ENCODE data around the gene PCDHGA8. TPM values are rescaled to one million over a fixed set of nuclear protein-coding genes. Genes with fewer than 3 reads are reported as not detected.

The PCDHGA8 gene
- polyA plus RNA-seq, 1 of the 3 experiments (the other 2 are of a cell fraction) = 0.12 TPM

GRCh38 chr5:141382469-141383294 is 9.8 kb upstream of the PCDHGA8 start, which contains the start of gene PCDHGA7 (continued):
- no peak for TF ChIP-seq IRF3 (IDR thresholded peaks at IDR 0.05; ENCODE audit: low read depth, low read length)
- TF ChIP-seq, protein P1, sequence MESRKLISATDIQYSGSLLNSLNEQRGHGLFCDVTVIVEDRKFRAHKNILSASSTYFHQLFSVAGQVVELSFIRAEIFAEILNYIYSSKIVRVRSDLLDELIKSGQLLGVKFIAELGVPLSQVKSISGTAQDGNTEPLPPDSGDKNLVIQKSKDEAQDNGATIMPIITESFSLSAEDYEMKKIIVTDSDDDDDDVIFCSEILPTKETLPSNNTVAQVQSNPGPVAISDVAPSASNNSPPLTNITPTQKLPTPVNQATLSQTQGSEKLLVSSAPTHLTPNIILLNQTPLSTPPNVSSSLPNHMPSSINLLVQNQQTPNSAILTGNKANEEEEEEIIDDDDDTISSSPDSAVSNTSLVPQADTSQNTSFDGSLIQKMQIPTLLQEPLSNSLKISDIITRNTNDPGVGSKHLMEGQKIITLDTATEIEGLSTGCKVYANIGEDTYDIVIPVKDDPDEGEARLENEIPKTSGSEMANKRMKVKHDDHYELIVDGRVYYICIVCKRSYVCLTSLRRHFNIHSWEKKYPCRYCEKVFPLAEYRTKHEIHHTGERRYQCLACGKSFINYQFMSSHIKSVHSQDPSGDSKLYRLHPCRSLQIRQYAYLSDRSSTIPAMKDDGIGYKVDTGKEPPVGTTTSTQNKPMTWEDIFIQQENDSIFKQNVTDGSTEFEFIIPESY (IDR thresholded peaks at IDR 0.05; ENCODE audit: borderline replicate concordance, low read depth) = no peak
- peak; percentile 83 for TF ChIP-seq RAD21 (IDR thresholded peaks at IDR 0.05; ENCODE audit: low read length)
- TF ChIP-seq CHD2 (IDR thresholded peaks at IDR 0.05; ENCODE audit: low read length, partially characterized antibody) = no peak
- TF ChIP-seq, protein P2, sequence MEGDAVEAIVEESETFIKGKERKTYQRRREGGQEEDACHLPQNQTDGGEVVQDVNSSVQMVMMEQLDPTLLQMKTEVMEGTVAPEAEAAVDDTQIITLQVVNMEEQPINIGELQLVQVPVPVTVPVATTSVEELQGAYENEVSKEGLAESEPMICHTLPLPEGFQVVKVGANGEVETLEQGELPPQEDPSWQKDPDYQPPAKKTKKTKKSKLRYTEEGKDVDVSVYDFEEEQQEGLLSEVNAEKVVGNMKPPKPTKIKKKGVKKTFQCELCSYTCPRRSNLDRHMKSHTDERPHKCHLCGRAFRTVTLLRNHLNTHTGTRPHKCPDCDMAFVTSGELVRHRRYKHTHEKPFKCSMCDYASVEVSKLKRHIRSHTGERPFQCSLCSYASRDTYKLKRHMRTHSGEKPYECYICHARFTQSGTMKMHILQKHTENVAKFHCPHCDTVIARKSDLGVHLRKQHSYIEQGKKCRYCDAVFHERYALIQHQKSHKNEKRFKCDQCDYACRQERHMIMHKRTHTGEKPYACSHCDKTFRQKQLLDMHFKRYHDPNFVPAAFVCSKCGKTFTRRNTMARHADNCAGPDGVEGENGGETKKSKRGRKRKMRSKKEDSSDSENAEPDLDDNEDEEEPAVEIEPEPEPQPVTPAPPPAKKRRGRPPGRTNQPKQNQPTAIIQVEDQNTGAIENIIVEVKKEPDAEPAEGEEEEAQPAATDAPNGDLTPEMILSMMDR (IDR thresholded peaks at IDR 0.05) = peak; percentile 65
- TF ChIP-seq SMC3 (IDR thresholded peaks at IDR 0.05; ENCODE audit: low read depth, low read length) = peak; percentile 60
- TF ChIP-seq EZH2phosphoT487 (IDR thresholded peaks at IDR 0.05; ENCODE audit: borderline replicate concordance, low read depth) = no peak
- no peak for TF ChIP-seq PBX3 (IDR thresholded peaks at IDR 0.05)
- TF ChIP-seq, protein P3, sequence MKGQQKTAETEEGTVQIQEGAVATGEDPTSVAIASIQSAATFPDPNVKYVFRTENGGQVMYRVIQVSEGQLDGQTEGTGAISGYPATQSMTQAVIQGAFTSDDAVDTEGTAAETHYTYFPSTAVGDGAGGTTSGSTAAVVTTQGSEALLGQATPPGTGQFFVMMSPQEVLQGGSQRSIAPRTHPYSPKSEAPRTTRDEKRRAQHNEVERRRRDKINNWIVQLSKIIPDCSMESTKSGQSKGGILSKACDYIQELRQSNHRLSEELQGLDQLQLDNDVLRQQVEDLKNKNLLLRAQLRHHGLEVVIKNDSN (IDR thresholded peaks at IDR 0.05; ENCODE audit: borderline replicate concordance, low read depth) = no peak
- TF ChIP-seq TCF12 (IDR thresholded peaks at IDR 0.05) = no peak
- no peak for TF ChIP-seq FOSL2 (IDR thresholded peaks at IDR 0.05; ENCODE audit: borderline replicate concordance, low read depth)
- peak; percentile 63; the same call in 1 of the 2 replicates for TF ChIP-seq YY1 (IDR thresholded peaks at IDR 0.05; ENCODE audit: low read depth)
